Hematopoietic multipotent progenitor cell treated with erythropoietin and hydrocortisone succinate and interleukin-3 and kit ligand, for 8 days (in vitro differentiated cells): ENCODE results near the gene TNS1.
"Not testable (repeated sequence)": the region's sequence is repeated elsewhere in the genome, so short reads cannot be mapped to it uniquely, and the experiment has no call there.

Experiments used
- DNase-seq: peaks from one replicate; pipeline ENCODE4 v3.0.0-alpha.2; 2015

TNS1 gene

DNA sequence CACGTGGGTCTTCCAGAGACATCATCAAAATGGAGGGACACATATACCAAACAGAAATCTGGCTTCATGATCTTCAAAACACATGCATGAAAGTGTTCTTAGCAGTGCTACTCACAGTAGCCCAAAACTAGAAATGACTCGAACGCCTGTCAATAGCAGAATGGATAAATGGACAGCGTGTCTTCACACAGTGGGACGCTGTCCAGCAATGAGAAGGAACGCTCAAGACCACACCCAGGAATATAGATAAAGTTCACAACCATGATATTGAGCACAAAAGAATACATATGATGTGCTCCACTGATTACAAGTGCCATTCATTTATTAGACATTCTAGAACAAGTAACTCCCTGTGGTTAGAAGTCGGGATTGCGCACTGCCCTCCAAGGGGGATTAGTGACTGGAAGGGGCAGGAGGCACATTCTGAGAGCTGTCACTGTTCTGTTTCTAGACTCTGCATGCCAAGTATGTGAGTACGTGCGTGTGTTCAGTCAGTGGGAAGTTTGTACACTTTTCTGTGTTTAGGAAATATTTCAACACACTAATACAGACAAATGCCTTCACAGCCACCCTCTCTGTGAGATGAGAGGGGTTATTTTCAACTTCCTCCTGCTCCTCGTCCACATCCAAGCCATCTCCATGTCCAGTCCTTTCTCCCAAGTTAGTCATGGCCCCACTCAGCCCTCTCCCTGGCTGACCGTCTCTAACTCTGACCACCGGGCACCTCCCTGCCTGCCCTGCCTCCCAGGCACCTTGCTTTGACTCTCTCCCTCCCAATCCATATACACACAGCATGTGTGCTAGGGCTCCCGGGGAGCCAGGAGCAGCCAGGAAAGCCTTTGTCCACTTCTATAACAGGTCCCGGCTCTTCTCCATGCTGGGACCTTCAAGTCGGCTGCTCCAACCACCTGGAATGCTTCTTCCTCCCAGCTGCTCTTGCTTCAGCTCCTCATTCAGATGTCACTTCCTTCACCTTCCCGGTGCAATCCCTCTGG lies 26.9 kb upstream of the TNS1 start:
- no peak for DNase-seq

DNA sequence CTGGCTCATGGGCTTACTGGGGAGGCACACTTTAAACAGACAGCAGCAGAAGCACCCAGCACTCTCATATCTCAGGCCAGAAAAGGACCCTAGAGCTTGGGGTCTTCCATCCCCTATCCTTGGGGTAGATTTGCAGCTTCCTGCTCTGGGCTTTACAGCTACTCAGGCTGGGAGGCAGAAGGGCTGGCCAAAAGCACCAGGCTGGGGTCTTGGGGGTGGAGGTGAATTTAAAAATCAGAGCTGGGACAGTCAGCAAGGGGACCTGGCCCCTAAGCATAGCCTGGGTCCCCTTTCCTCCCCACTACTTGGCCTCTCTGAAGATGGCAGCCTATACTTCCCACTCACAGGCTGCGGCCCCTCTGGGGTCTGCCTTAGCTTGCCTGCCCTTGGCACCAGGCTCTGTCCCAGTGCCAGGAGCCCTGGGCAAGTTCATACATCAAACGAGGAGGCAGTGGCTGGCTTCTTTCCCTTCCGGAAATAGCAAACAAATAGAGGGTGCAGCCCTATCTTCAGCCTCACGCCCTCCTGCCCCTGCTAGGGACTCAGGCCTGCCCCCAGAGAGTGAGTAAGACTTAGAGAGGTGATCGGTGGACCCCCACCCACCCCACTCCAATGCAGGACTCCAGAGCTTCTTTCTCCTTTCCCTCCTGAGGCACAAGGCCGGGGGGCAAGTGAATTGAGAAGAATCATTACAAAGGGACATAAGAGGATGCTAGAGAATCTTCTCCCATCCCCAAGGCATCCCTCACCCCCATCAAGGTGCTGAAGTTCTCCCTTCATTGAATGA lies 26.0 kb upstream of the TNS1 start:
- no peak for DNase-seq

DNA sequence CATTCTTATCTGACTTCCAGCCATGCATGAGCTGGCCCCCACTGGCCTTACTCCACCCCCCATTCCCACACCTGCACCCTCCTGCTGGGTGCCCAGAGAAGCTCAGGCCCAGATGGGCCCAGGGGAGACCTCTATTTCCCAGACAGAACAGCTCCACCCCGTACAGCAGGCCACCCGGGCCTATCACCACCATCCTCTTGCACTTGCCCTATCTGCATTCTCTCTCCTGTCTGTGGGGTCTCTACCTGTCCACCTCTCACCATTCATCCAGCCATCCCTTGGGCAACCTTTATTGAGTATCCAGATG lies 25.3 kb upstream of the TNS1 start:
- no peak for DNase-seq

DNA sequence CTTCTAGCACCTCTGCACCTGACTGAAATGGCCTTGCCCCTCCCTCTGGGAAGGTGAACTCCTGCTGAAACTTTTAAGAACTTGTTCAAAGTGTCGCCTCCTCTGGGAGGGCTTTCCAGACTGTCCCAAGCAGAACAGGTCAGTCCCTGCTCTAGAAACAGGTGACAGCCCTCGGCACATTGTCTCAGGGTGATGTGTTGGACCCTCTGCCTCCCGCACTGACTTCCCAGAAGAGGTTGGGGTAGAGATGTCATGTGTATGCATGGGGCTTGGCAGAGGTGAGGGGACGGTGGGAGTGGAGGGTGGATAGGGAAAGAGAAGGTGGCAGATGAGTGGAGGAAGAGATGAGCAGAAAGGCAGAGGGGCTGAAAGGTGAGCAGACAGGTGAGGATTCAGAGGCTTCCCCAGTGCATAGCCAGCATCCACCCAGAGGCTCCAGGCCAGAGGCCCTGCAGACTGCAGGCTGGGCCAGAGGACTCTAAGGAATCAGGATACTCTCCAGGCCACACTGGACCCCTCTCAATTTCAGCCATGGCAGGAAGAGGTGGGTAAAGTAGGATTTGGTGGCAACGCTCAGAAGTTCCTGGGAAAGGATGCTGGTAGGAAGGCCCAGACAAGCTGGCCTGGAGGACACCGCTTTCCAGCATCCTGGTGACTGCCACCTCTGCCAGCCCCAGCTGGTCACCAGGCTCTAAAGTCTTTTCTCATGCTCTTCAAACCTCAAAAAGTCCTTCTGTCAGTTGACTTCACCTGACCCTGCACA lies 24.8 kb upstream of the TNS1 start:
- no peak for DNase-seq

DNA sequence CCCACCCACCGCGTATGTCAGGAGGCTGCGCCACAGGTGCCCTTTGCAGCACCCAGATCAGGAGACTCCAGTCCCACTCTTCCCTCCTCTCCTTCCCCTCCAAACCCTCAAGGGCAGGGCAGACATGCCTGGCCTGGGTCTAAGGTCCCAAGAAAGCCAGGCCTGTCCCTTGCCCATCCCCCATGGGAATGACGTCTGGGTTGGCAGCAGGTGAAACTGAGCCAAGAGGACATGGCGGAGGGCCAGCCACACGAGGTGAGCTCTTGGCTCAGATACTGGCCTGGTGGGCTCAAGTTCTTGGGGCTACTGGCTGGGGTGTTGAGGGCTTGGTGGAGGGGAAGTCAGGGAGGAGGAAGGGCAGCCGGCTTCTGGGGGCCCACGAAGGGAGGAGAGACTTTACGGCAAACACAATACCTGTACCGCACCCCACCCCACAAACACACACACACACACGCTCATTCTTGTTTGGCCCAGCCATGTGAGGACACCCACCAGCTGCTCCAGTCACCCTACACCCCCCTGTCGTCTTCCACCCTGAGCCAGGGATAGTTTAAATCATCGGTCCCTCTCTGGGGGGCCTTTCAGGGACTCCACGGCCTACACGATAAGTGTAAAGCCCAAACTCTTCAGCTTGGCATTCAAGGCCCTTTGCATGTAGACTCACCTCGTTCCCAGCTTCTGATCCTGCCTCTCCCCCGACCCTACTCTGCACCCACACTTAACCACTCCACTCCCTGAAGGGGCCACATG lies 24.1 kb upstream of the TNS1 start:
- no peak for DNase-seq

DNA sequence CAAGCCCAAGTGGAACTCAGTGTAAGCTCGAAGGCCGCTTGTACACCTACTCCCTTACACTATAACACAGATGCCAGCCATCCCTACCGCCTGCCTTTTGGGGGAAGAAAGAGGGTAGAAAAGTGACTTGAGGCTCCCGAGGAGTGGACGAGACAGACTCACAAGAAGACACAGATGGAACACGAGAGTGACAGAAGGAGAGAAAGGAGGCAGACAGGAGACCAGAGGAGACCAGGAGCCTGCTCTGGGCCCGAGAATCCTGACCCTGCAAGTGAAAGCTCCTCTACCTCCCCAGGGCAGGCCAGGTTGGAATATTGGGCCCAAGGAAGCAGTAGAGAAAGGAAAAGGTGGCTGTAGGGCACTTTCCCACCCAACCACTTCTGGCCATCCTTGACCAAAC lies 23.4 kb upstream of the TNS1 start:
- no peak for DNase-seq

DNA sequence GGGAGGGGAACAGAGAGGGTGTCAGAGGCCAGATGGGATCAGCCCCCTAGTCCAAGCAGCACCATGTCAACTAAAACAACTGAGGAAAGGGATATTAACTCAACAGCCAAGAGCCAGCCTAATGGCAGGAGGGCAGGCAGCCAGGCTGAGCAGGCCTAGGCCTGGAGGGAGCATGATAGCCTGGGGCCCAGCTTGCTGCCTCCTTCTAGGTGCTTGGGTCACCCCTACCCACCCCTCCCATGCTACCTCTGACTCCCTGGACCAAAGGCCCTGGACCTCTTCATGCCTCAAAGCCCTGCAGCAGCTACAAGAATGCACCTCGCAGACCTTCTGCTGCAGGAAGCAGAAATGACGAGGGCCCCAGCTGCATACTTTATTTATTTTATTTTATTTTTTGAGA lies 22.1 kb upstream of the TNS1 start:
- DNase-seq, result no peak

DNA sequence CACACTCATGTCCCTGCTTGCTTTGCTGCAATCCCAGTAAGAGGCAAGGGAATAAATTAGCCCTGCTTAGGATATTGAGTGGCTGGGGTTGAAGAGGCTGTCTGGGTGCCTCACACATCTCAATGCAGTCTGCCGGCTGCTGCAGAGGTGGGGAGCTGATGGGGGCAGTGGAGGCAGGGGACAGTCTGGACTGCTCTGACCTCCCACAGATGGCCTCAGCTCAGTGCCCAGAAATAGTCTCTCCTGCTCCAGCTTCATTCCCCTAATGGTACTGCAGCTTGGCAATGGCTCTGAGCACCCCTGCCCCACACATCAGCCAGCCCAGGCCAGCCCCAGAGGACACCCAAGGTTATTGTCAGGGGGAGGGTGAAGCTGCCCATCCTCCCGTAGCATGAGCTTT lies 21.5 kb upstream of the TNS1 start:
- DNase-seq, result no peak

DNA sequence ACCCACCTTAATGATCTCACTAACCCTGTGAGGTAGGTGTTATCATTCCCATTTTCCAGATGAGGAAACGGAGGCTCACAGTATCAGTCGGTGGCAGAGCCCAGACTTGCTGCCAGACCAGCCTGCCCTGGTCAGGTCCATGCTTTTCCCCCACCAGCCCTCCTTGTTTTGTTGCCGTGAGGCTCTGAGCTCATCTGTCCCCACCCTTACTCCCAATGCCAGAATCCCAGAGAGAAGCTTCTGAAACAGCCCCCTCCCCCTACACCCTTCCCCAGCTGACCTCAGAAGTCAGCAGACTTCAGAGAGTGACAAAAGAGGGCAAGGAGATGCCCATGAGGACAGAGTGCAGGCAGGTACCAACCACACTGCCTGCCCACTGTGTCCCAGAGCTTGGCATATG lies 20.8 kb upstream of the TNS1 start:
- no peak for DNase-seq

DNA sequence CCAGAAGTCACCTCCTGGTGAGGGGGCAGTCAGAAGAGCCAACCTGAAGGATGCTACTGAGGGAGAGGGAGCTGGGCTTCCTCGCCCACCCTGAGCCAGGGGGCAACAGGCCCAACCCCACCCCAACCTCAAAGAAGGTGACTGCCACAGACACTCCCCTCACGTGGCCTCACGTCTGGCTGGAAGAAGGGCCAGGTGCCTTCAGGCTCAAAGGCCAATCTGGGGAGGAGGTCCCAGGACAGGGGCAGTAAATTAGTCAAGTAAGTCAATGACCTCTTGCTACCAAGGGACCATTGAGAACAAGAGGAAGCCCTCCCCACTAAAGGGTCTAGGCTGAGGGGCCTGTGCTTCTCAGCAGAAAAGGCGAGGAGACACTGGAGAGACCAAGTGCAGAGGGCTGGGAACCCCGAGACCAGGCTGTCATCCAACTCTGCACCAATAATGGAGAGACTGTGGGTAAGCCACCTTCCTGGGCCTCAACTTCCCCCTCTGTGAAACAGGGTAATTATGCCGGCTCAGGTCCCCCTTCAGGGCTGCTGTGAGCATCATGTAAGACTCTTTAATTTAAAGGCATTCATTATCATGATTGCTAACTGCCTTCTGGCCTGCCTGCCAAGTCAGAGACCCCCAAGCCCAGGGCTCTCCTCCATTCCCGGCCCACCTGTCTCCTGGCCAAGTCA lies 20.2 kb upstream of the TNS1 start:
- no peak for DNase-seq

DNA sequence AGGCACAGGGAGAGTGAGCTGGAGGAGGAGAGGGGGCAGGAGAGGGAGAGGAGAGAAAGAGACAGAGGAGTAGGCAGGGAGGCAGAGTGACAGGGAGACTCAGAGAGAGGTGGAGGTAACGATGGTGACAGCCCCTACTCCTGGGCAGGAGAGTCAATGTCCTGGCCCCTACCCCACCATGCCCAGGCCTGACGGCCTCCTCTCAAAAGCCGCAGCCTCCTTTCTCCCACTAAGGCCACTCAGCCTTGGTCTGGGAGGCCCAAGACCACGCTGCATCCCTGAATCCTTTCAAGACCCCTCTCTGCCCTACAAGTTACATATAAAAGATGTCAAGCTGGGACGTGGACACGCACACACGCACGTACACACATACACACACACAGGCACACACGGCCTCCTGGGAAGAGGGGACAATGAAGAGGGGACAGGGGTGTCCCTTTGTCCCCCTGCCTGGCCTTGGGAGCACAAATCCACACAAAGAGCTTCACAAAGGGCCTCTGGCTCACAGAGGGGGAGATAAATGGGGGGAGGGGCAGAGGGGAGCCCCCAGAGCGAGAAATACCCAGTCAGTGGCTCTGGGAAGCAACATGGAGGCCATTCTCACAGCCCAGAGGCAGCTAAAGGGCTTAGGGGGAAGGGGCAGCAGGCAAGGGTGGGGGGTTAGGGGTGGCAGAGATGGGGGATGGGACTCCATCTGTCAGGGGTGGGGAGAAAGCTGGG lies 19.5 kb upstream of the TNS1 start:
- DNase-seq, result no peak

DNA sequence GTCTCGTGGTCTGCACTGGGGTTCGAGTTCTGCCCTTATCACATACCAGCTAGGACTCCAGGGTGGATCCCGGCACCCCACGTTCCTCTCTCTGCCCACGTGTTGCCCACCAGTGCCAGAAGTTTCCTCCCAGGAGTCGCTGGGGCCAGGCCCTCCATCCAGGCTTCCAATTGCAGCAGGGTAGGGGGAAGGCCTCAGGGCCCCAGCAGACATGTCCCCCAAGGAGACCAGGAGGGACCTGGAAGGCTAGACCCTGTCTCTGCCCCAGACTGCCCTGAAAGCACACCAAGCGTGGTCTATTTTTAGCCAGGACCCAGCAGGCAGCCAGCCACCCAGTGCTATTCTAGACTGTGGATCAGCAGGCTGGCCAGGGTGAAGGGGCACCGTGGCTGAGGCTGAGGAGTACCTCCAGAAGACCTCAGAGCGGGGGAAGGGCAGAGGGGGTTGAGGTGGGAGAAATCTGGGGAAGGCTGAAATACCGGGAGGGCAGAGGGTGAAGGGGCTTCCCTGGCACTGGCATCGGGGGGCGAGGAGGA lies 18.8 kb upstream of the TNS1 start:
- no peak for DNase-seq

DNA sequence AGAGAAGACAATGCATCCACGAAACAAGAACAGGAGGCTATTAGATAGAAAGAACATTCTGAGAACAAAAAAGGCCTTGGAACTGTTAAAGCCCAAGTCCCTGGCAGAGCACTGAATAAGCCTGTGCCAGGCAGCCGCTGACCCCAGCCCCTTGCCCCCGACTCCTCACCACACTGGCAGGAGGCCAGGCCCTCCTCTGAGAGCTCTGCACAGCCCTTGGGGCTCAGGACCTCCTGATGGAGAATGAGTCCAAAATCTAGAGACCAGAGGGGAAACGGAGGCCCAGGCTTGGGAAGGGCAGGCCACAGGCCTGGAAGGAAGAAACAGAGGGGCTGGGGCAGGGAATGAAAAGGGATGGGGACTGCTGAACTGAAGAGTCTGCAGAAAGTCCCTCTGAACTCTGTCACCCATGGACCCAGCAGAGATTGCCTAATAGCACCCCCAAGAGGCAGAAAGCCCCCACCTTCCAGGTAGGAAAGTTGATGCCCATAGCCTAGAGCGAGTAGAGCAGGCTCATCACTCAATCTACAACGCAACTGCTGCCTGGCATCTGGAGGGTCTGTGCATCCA lies 18.3 kb upstream of the TNS1 start:
- no peak for DNase-seq

DNA sequence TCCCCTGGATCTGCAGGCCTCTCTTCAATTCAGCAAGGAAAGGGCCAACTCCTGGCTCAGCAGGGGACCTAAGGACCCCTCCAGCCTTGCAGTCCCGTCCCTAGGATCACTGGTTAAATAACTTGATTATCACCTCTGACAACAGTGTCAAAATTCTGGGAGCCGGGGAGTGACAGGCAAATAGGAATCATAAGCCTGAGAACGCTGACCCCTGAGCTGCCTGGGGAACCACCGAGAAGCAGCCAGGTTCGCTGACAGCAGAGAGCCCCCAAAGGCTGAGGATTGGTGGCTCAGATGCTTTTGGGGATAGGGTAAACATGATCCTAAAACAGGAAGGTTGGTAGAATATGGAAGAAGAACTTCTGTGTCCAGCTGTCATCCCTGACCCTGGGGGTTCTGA lies 17.5 kb upstream of the TNS1 start:
- DNase-seq, result no peak

DNA sequence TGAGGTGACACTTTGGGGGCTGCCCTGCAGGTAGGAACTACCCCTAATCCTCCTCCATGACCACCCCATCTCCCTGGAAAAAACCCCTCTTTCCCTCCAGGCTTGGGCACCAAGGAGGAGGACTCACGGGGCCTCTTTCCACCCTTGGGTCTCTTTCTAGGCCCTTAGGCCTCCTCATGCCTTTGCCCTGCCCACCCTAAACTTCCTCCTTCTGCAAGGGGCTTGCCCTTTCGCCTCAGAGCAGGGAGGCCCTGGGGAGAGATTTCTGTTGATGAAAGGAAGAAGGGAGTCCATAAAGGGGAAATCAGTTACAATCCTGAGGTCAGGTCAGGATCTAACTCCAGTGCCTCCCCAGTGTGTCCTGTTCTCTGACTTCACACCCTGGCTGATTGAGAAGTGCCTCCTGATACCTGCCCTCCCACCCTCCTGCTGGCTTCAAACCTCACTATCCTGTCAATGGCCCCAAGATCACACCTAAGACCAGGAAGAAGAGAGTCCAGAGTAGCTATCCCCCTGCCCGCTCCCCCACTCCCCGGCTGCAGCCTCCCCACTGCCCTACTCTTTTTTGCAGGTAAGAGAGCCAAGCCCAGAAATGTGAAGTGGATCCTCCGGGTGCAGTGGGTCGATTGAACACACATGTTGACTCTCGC lies 16.7 kb upstream of the TNS1 start:
- no peak for DNase-seq

DNA sequence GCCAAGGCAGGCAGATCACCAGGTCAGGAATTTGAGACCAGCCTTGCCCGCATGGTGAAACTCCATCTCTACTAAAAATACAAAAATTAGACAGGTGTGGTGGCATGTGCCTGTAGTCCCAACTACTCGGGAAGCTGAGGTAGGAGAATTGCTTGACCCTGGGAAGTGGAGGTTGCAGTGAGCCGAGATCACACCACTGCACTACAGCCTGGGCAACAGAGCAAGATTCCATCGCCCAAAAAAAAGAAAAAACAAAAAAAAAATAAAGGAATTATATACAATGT lies 16.0 kb upstream of the TNS1 start:
- not testable (repeated sequence) for DNase-seq

DNA sequence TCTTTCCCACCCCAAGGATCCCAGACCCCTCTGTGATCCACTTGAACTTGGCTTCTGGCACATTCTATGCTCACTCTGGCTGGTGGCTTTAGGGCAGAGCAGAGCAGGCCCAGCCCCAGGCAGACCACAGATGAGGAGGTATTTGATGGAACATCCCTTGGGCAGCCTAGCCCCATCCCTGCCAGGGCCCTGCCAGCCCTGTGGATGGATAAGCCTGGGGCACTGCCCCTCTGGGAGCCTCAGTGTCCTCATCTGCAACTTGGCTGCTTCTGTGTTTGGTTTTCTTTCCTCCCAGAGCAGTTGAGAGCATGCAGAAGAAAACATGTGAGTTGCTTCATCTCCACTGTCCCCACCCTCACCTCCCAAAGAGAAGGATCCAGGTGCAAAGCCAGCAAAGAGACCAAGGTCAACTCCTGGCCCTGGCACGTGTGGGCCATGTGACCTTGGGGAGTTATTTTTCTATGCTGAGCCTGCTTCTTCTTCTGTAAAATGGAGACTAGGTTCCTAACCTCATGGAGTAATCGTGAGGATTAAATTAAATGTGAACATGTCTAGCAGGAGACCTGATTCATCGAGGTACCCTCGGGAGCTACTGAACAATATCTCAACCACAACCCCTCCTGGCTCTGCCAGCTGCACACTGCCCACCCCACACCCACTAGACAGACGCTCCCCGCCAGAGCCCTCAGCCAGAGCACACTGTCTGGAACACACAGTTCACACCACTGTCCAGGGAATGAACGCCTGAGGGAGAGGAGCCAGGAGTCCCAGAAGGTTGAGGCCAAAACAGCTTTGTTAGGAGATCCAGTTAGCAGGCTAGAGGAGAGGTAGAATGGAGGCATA lies 14.6 kb upstream of the TNS1 start:
- DNase-seq, result no peak

DNA sequence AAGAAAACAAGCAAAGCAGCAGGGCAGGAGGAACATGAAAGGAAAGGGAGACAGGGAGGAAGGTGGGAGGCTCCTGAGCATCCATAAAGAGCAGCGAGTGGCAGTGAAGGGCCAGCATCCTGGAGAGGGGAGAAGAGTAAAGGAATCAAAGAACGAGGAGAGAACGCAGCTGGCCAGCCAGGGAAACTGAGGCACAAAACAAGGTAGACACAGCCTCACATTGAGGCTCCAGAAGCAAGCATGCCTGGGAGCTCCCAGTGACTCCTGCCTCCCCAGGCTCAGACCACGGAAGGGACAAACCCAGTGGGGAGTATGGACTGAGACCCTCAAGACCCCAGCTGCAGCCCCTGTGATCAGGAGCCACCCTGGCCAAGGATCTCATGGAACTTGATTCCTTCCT lies 14.0 kb upstream of the TNS1 start:
- DNase-seq, result no peak
